ENCODE results near the gene PTDSS2.
"Not testable (repeated sequence)": the region's sequence is repeated elsewhere in the genome, so short reads cannot be mapped to it uniquely, and the experiment has no call there.

Gene PTDSS2

GRCh38 chr11:414318-414857, 35.7 kb upstream of the PTDSS2 start:
- DNase-seq: no peak

GRCh38 chr11:415640-416041, 34.4 kb upstream of the PTDSS2 start:
- no peak for DNase-seq

GRCh38 chr11:416051-416756, 33.9 kb upstream of the PTDSS2 start:
- DNase-seq: no peak

GRCh38 chr11:416757-417621, 33.1 kb upstream of the PTDSS2 start:
- no peak for DNase-seq

- DNase-seq: no peak
These were observed 32.3 kb upstream of the PTDSS2 start for GRCh38 chr11:417652-418342.

GRCh38 chr11:418343-419247, 31.5 kb upstream of the PTDSS2 start:
- DNase-seq: no peak

GRCh38 chr11:419248-420005, 30.7 kb upstream of the PTDSS2 start:
- no peak for DNase-seq

- DNase-seq: no peak
These were observed 29.8 kb upstream of the PTDSS2 start for GRCh38 chr11:420054-420910.

- no peak for DNase-seq
These were observed 29.2 kb upstream of the PTDSS2 start for GRCh38 chr11:420911-421321.

- DNase-seq: no peak
These were observed 27.8 kb upstream of the PTDSS2 start for GRCh38 chr11:422249-422656.

GRCh38 chr11:424232-424631, 25.8 kb upstream of the PTDSS2 start:
- DNase-seq: no peak

- not testable (repeated sequence) for DNase-seq
These were observed 25.3 kb upstream of the PTDSS2 start for GRCh38 chr11:424766-425165.

- no peak for DNase-seq
These were observed 24.8 kb upstream of the PTDSS2 start for GRCh38 chr11:425301-425700.

GRCh38 chr11:426851-427250, 23.2 kb upstream of the PTDSS2 start:
- no peak for DNase-seq

GRCh38 chr11:428295-428694, 21.8 kb upstream of the PTDSS2 start:
- no peak for DNase-seq

- DNase-seq: no peak
These were observed 20.7 kb upstream of the PTDSS2 start for GRCh38 chr11:429391-429790.

- DNase-seq: no peak
These were observed 20.1 kb upstream of the PTDSS2 start for GRCh38 chr11:429931-430456.

- no peak for DNase-seq
These were observed 18.2 kb upstream of the PTDSS2 start for GRCh38 chr11:431921-432320.

- DNase-seq: no peak
These were observed 17.5 kb upstream of the PTDSS2 start for GRCh38 chr11:432501-433100.

GRCh38 chr11:433111-433510, 17.0 kb upstream of the PTDSS2 start:
- no peak for DNase-seq

Measured in NCI-H1092 (cell line).